NT2/D1 (cell line): ENCODE measurements around the gene ST3GAL6.

ENCODE experiments used
- YY1 ChIP-seq: IDR thresholded peaks from 2 replicates; pipeline ENCODE4 v1.6.1; 2011; ENCODE audit not compliant: insufficient read length, insufficient read depth
- ZNF274 ChIP-seq: IDR thresholded peaks from 2 replicates; pipeline ENCODE4 v1.6.1; 2011; ENCODE audit warnings: mild to moderate bottlenecking, low read depth, low read length

GRCh38 chr3:98811048-98811447 is 47.9 kb downstream of the ST3GAL6 start:
- no peak for TF ChIP-seq YY1
- no peak for TF ChIP-seq ZNF274
